Stimulated activated CD4-positive, alpha-beta T cell treated with anti-CD3 and anti-CD28 coated beads, Interleukin-4, amount 100 ng/mL, for 1 hour (primary cell): ENCODE measurements around the gene ATXN2.
A peak's percentile ranks its signal among the peaks of the same experiment; 100 is the strongest.

Source experiments
- DNase-seq: peaks from one replicate; pipeline ENCODE4 v3.0.0-alpha.2; 2020

The ATXN2 gene

GRCh38 chr12:111450676-111451075 lies 148.4 kb downstream of the ATXN2 start:
- no peak for DNase-seq

- DNase-seq = no peak
Measured at GRCh38 chr12:111448846-111449790, 150.0 kb downstream of the ATXN2 start.

- no peak for DNase-seq
Measured at GRCh38 chr12:111448266-111448830, 150.8 kb downstream of the ATXN2 start.

GRCh38 chr12:111447571-111448265 lies 151.4 kb downstream of the ATXN2 start:
- DNase-seq = no peak

GRCh38 chr12:111446631-111447570 lies 152.2 kb downstream of the ATXN2 start:
- DNase-seq = no peak

- no peak for DNase-seq
Measured at GRCh38 chr12:111445726-111446581, 153.2 kb downstream of the ATXN2 start.

- DNase-seq = peak; percentile 82
Measured at GRCh38 chr12:111444925-111445725, 154.0 kb downstream of the ATXN2 start.

GRCh38 chr12:111444314-111444924 lies 154.7 kb downstream of the ATXN2 start:
- no peak for DNase-seq

GRCh38 chr12:111443586-111443985 lies 155.5 kb downstream of the ATXN2 start:
- DNase-seq = peak; percentile 39

GRCh38 chr12:111443086-111443485 lies 156.0 kb downstream of the ATXN2 start:
- DNase-seq = no peak

GRCh38 chr12:111442301-111443045 lies 156.6 kb downstream of the ATXN2 start:
- DNase-seq = no peak

GRCh38 chr12:111441107-111441928 lies 157.8 kb downstream of the ATXN2 start:
- DNase-seq = no peak

- DNase-seq = no peak
Measured at GRCh38 chr12:111440631-111441030, 158.5 kb downstream of the ATXN2 start.

- no peak for DNase-seq
Measured at GRCh38 chr12:111440152-111440551, 159.0 kb downstream of the ATXN2 start.

GRCh38 chr12:111439657-111440151 lies 159.4 kb downstream of the ATXN2 start:
- DNase-seq = no peak

- peak; percentile 64 for DNase-seq
Measured at GRCh38 chr12:111438481-111438880, 160.6 kb downstream of the ATXN2 start.

- no peak for DNase-seq
Measured at GRCh38 chr12:111437816-111438454, 161.2 kb downstream of the ATXN2 start.

GRCh38 chr12:111436811-111437210 lies 162.3 kb downstream of the ATXN2 start:
- no peak for DNase-seq
